HG02884 (cell line): ENCODE results near the gene ACY1.

ENCODE experiments used
- ATAC-seq: cut with Tn5 transposase; IDR thresholded peaks from one replicate; pipeline ENCODE4 v1.9.1; 2021; ENCODE audit warnings: mild to moderate bottlenecking, moderate library complexity; ENCODE audit not compliant: unreplicated experiment

ACY1 gene

GRCh38 chr3:51945926-51946705 lies 37.2 kb upstream of the ACY1 start:
- ATAC-seq, result no peak

DNA sequence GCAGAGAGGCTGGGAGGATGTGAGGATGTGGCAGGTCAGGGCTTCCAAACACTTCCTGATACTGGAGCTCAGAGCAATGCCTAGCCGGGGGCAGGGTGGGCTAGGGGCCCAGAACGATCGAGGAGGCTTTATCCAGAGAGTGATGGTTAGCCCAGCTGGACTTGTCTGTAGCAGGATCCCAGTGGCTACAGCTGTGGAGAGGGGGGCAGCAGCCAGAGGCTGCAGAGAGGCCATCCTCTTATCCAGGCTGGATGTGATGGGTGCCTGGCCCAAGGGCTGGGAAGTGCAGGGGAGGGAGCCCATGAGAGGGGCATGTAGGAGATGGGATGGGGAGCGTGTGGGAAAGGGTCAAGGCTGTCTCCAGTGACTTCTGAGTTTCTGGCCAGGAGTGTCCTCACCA lies 36.5 kb upstream of the ACY1 start:
- ATAC-seq, result no peak

- ATAC-seq, result no peak
These were observed 36.0 kb upstream of the ACY1 start for GRCh38 chr3:51947215-51947900.

DNA sequence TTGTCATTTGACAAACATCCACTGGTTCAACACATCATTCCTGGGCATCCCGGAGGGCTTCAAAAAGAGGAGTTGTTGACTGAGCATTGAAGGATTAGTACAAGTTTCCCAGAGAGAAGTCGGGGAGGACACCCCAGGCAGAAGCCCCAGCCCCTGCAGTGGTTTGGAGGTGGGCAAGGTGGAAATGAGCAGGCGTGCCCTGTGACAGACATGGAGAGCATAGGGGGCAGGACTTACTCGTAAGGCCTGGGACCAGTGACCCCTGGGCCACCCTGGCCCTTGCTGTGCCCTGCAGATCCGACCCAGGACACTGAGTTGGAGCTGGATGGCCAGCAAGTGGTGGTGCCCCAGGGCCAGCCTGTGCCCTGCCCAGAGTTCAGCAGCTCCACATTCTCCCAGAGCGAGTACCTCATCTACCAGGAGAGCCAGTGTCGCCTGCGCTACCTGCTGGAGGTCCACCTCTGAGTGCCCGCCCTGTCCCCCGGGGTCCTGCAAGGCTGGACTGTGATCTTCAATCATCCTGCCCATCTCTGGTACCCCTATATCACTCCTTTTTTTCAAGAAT lies 35.2 kb upstream of the ACY1 start:
- no peak for ATAC-seq

DNA sequence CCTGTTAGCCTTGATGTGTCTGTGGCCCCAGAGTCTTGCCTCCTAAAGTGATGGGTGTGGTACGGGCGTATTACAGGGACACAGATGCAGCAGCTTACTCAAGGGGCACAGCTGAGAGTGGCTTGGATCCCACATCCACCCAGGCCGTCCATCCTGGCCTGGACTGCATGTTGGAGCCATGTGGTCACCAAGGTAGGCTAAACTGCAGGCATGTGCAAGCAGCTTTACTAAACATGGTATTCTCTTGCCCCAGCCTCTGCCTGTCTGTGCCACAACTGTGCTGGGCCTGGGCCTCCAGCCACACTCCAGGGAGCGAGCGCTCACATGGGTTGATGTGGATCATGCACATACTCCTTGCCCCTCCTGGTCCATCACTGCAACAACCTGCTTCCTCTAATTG lies 34.2 kb upstream of the ACY1 start:
- no peak for ATAC-seq

DNA sequence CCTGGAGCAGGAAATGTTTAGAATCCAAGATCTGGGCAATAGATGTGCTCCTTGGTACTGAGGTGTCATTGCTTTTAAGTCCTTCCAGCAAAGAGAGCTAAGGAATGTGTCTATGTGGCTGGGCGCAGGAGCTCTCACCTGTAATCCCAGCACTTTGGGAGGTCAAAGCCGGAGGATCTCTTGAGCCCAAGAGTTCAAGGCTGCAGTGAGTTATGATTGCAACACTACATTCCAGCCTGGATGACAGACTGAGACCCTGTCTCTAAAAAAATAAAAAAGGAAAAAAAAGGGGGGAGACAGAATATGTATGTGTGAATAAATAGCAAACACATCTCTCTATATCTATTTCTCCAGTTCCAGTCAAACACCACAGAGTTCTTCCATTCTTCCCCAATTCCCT lies 32.4 kb upstream of the ACY1 start:
- no peak for ATAC-seq

GRCh38 chr3:51953445-51953844 lies 29.9 kb upstream of the ACY1 start:
- no peak for ATAC-seq

DNA sequence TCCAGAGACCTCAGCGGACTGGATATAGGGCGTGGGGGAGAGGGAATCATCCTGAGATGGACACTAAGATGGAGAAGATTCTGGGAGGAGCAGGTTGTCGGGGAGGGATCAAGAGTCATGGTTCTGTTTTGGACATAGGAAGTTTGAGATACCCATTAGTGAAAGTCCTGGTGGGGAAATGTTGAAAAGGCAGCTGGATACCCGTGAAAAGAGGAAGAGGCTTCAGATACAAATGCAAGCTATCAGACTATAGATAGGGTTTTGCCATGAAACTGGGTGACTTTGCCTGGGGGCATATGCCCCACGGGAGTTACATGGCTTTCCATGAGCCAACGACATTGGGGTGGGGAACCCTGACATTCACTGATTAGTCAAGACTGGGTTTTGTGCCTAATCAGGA lies 29.2 kb upstream of the ACY1 start:
- ATAC-seq, result no peak

- no peak for ATAC-seq
These were observed 28.6 kb upstream of the ACY1 start for GRCh38 chr3:51954713-51955112.

GRCh38 chr3:51955175-51955892 lies 28.0 kb upstream of the ACY1 start, which contains the start of gene GPR62:
TSS of gene GPR62 (plus strand) at chr3:51955381. CDS start at chr3:51955653, 272 bp downstream.
- ATAC-seq, result no peak

GRCh38 chr3:51955893-51956770 lies 27.2 kb upstream of the ACY1 start:
- no peak for ATAC-seq

DNA sequence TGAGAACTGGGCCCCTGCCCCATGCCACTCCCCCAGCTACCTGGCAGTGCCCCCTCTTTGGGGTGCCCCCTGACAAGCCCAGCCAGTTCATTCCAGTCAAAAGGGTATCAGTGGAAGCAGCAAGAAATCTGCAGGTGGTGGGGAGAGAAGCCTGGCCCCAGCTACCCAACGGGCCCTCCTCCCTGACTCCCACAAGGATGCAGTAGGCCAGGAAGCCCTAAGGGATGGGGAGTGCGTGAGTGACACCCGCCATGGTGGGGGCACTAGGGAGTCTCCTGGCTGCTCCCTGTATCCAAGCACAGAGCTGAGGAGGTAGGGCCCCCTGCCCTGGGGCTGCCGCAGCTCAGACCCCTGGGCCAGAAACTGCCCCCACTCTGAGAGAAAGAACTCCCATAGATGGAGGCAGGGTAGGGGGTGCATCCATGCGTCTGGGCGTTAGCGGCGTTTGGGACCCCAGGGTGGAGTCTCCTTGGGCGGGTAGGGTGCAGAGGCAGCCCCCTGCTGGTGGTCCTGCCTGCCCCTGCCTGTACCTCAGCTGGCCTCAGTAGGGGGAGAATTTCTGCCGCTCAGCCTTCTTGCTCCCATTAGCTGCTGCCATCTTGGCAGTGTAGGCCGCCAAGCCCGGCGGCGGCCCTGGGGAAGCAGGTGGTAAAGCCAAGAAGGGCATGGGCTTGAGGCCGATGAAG lies 25.7 kb upstream of the ACY1 start:
- no peak for ATAC-seq

DNA sequence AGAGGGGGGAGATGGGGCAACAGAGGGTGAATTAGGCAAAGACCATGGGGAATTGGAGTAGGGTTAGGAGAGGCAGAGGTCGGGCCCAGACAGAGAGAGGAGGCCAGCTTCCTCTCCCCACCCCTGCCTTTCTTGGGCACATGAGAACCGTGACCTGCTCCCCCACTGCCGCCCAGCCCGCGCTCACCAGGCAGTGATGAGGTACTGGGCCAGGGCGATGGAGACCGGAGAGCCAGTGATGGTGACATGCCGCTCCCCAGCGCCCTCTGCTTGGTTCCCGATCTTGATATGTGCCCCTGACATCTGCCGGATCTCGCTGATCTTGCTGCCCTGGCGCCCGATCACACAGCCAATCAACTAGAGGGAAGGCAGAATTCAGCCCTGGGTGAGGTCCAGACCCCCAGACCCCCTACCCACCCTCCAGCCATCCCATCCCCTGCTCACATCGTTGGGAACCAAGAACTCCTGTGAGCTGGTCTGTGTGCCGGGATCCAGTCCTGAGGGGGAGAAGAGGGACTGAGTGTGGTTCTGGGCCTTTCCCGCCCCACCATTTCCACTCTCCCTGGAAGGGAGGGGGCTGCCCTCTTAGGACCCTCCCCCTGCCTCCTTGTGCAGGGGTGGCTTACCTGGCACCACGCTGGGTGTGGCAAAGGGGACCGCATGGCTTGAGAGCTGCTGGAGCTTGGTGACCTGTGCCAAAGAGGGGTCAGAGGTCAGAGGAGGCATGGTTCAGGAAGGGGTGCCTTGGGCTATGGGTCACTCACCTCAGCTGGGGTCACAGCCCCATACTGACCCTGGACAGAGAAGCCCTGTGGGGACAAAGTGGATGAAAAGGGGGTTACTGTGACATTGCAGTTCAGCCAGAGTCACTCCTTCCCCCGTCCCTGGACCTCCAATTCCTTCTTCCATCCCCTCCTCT lies 24.5 kb upstream of the ACY1 start:
- no peak for ATAC-seq

GRCh38 chr3:51959651-51960050 lies 23.7 kb upstream of the ACY1 start:
- no peak for ATAC-seq

DNA sequence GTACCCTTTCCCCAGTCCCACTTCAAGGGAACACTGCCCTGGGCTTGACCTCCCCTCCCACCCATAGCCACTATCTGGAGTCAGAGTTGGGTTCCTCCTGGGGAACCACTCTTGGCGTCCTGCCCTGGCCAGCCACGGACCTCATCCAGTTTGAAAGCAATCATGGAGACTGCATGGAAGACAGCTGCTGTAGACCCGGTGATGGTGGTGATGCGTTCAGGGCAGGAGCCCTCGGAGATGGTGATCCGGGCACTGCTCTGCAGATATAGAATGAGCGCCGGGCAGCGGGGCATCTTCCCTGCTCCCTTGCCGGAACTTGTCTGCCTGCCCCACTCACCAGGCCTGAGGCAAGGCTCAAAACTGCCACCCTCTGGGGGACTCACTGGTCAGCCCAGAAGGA lies 22.9 kb upstream of the ACY1 start:
- ATAC-seq, result no peak

GRCh38 chr3:51961011-51961410 lies 22.3 kb upstream of the ACY1 start:
- no peak for ATAC-seq

DNA sequence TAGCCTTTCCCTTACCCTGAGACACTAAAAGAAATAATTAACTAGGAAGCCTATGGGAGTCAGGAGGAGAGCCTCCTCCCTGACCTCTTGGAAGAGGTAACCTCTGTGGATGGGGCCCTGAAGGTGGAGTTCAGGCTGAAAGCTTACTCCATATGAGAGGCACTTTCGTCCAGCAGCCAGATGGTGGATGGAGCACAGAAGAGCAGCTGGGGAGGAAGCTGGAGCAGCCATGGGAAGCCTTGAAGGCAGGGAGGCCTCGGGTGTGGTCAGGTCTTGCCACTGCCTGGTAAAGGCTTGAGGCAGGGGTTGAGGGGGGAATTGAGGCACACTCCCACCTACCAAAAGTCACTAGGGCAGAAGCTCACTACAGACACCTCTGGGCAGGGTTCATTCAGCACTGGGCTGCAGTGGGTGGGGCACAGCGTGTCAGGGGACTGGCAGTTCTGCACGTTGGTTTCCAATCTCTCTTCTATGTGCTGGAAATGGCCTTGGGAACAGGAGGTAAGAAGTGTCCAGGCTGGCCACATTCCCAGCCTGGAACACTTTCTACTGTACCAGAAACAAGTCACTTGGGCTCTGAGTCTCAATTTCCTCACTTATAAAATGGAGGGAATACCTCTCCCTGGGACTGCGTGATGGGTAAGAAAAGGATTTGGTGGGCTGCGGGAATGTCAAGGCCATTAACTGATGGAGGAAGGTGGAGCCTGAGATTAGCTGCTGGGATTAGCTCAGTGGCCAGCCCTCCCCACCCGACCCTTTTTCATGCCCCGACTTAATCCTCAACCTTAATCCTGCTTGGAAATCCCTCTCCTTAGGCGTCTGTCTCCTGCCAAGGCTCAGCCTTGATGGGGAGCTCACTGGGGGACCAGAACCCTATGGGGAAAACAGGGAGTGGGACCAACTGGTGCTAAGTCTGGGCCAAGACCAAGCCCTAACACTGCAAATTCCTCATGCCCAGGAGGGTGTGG lies 21.4 kb upstream of the ACY1 start:
- ATAC-seq, result no peak
